Glutamatergic neuron (in vitro differentiated cells): ENCODE measurements around the gene NPHP3. TPM values are rescaled to one million over a fixed set of nuclear protein-coding genes. Genes with fewer than 3 reads are reported as not detected.
"Not testable (repeated sequence)": the region's sequence is repeated elsewhere in the genome, so short reads cannot be mapped to it uniquely, and the experiment has no call there.

Experiments used
- DNase-seq: peaks from one replicate; pipeline ENCODE4 v3.0.0; 2022
- H3K27ac Mint-ChIP-seq: one replicate; pipeline ENCODE4 v1.8.0; 2020; ENCODE audit warnings: mild to moderate bottlenecking, mixed read lengths, inconsistent platforms; ENCODE audit not compliant: unreplicated experiment
- H3K27me3 Mint-ChIP-seq: one replicate; pipeline ENCODE4 v1.8.0; 2020; ENCODE audit warnings: mild to moderate bottlenecking, moderate library complexity, mixed read lengths, inconsistent platforms; ENCODE audit not compliant: unreplicated experiment
- H3K36me3 Mint-ChIP-seq: one replicate; pipeline ENCODE4 v1.8.0; 2020; ENCODE audit warnings: mild to moderate bottlenecking, mixed read lengths, inconsistent platforms; ENCODE audit not compliant: unreplicated experiment
- H3K4me1 Mint-ChIP-seq: one replicate; pipeline ENCODE4 v1.8.0; 2020; ENCODE audit warnings: mild to moderate bottlenecking, low read depth, mixed read lengths, inconsistent platforms; ENCODE audit not compliant: unreplicated experiment
- H3K4me3 Mint-ChIP-seq: one replicate; pipeline ENCODE4 v1.8.0; 2020; ENCODE audit warnings: mild to moderate bottlenecking, mixed read lengths, inconsistent platforms; ENCODE audit not compliant: unreplicated experiment
- H3K9me3 Mint-ChIP-seq: one replicate; pipeline ENCODE4 v1.8.0; 2020; ENCODE audit warnings: mild to moderate bottlenecking, moderate library complexity, mixed read lengths, inconsistent platforms; ENCODE audit not compliant: unreplicated experiment
- total RNA-seq: library from RNA; stranded (reverse); fragmentation: NEBNext Ultra II Directional; extraction: Animal tissue kit (Norgen Biotek cat#: 25700); gene quantifications from one replicate; pipeline ENCODE4 v1.2.1, GENCODE V29; 2021; ENCODE audit not compliant: unreplicated experiment
- TF ChIP-seq, protein P1 (sequence below): fragments of 200-600 bp; sonication (generic); IDR thresholded peaks from one replicate; pipeline ENCODE4 v1.5.0; 2021; ENCODE audit not compliant: partially characterized antibody, unreplicated experiment

Gene NPHP3
- total RNA-seq, 1 donor from 2014 or later, result 8.4 TPM

GRCh38 chr3:132650153-132650552 is 72.1 kb downstream of the NPHP3 start:
- no peak overlapping the region for H3K4me3 Mint-ChIP-seq
- no peaks in the 10 kb centered on the region for H3K36me3 Mint-ChIP-seq
- H3K27me3 Mint-ChIP-seq, result no peaks in the 10 kb centered on the region
- H3K27ac Mint-ChIP-seq, result no peak overlapping the region
- no peak for DNase-seq
- no peaks in the 10 kb centered on the region for H3K9me3 Mint-ChIP-seq
- TF ChIP-seq, protein P1, sequence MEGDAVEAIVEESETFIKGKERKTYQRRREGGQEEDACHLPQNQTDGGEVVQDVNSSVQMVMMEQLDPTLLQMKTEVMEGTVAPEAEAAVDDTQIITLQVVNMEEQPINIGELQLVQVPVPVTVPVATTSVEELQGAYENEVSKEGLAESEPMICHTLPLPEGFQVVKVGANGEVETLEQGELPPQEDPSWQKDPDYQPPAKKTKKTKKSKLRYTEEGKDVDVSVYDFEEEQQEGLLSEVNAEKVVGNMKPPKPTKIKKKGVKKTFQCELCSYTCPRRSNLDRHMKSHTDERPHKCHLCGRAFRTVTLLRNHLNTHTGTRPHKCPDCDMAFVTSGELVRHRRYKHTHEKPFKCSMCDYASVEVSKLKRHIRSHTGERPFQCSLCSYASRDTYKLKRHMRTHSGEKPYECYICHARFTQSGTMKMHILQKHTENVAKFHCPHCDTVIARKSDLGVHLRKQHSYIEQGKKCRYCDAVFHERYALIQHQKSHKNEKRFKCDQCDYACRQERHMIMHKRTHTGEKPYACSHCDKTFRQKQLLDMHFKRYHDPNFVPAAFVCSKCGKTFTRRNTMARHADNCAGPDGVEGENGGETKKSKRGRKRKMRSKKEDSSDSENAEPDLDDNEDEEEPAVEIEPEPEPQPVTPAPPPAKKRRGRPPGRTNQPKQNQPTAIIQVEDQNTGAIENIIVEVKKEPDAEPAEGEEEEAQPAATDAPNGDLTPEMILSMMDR, result no peak
- H3K4me1 Mint-ChIP-seq, result no peaks in the 10 kb centered on the region

DNA sequence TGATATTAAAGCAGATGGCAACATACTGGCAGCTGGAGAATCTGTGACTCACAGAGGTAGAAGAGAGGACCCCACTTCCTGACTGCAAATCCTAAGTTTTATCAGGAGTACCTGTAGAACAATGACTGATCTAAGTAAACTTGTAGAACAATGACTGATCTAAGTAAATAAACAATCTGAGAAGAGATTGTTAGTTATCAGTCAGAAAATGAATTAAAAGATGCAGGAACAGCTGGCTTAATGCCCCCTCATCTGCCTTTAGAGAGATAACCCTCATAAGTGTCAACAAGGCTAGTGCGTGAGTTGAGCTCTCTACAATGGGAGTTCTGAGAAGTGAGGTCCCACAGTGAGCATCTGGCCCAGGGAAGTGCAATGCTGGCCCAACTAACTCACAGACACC is 77.2 kb downstream of the NPHP3 start:
- DNase-seq, result no peak
- peak overlapping the region; percentile 23 for H3K27ac Mint-ChIP-seq
- H3K9me3 Mint-ChIP-seq, result no peaks in the 10 kb centered on the region
- H3K4me3 Mint-ChIP-seq, result no peak overlapping the region
- no peaks in the 10 kb centered on the region for H3K36me3 Mint-ChIP-seq
- H3K4me1 Mint-ChIP-seq, result no peaks in the 10 kb centered on the region
- no peaks in the 10 kb centered on the region for H3K27me3 Mint-ChIP-seq
- TF ChIP-seq, protein P1, result no peak

DNA sequence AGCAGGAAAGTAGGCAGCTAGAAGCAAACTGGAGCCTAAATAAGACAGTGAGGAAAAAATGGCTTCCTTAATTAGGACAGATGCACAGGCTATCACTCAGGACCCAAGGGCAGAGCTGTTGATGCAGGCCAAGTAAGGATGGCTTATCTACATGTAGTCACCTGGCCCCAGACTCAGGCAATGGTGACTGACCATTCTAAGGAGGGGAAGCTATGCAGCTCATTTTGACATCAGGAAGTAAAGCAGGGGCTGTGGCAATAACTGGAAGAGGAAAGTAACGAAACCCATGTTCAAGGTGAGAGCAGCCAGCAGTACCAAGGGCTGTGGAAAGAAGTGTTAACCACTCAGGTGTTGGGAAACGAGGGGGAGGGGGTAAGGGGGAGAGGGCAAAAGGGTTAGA is 78.8 kb downstream of the NPHP3 start:
- Mint-ChIP-seq H3K4me1 (no peaks in the 10 kb centered on the region), H3K27me3 (no peaks in the 10 kb centered on the region), H3K9me3 (no peaks in the 10 kb centered on the region), H3K4me3 (no peak overlapping the region), H3K36me3 (no peaks in the 10 kb centered on the region), H3K27ac (no peak overlapping the region)
- no peak for DNase-seq
- TF ChIP-seq, protein P1, result no peak

- TF ChIP-seq, protein P1, result peak; percentile 52
- Mint-ChIP-seq H3K27me3 (no peaks in the 10 kb centered on the region), H3K4me3 (no peak overlapping the region), H3K36me3 (no peaks in the 10 kb centered on the region), H3K4me1 (no peaks in the 10 kb centered on the region), H3K9me3 (no peaks in the 10 kb centered on the region), H3K27ac (no peak overlapping the region)
- DNase-seq, result no peak
Measured at GRCh38 chr3:132642539-132642847, 79.7 kb downstream of the NPHP3 start.

GRCh38 chr3:132641837-132642538 is 80.2 kb downstream of the NPHP3 start:
- Mint-ChIP-seq H3K4me3 (no peak overlapping the region), H3K36me3 (no peaks in the 10 kb centered on the region)
- DNase-seq, result no peak

GRCh38 chr3:132641427-132641826 is 80.8 kb downstream of the NPHP3 start:
- H3K27me3 Mint-ChIP-seq, H3K36me3 Mint-ChIP-seq, H3K27ac Mint-ChIP-seq, H3K9me3 Mint-ChIP-seq, DNase-seq, H3K4me1 Mint-ChIP-seq, H3K4me3 Mint-ChIP-seq: not testable (repeated sequence)

More at GRCh38 chr3:132641837-132642538, 80.2 kb downstream of the NPHP3 start:
- Mint-ChIP-seq H3K4me1 (no peaks in the 10 kb centered on the region), H3K27ac (no peak overlapping the region), H3K9me3 (no peaks in the 10 kb centered on the region), H3K27me3 (no peaks in the 10 kb centered on the region)
- TF ChIP-seq, protein P1, result peak; percentile 79
